GM12878 (cell line): ENCODE measurements around the gene ZYG11A.

Source experiments
- CHD2 ChIP-seq: IDR thresholded peaks from 2 replicates; pipeline ENCODE4 v1.6.1; 2011; ENCODE audit warnings: low read depth, low read length, improper control_type of control experiment, borderline replicate concordance
- EP300 ChIP-seq, 2 experiments: fragments of 150-350 bp in 1 of 2; IDR thresholded peaks; 2 replicates each; pipeline ENCODE4 v1.6.1; 2011 to 2012; ENCODE audit warnings: low read depth in 2 of 2, low read length in 2 of 2, borderline replicate concordance in 1 of 2, improper control_type of control experiment in 1 of 2, inconsistent platforms in 1 of 2; ENCODE audit not compliant: control insufficient read depth in 1 of 2
- ETV6 ChIP-seq, 2 experiments: fragments of 450-650 bp in 1 of 2; IDR thresholded peaks in 1 of 2; conservative IDR thresholded peaks in 1 of 2; 2 replicates each; pipeline ENCODE4 v1.6.1; 2014; ENCODE audit warnings: antibody characterized with exemption in 1 of 2, borderline replicate concordance in 1 of 2, low read depth in 1 of 2, mild to moderate bottlenecking in 1 of 2, moderate library complexity in 1 of 2
- EZH2 ChIP-seq: IDR thresholded peaks from 2 replicates; pipeline ENCODE4 v1.6.1; 2012; ENCODE audit warnings: low read depth, mild to moderate bottlenecking, control low read depth, inconsistent platforms, low read length, borderline replicate concordance; ENCODE audit not compliant: control insufficient read depth
- FOS ChIP-seq: IDR thresholded peaks from 3 replicates; pipeline ENCODE4 v1.6.1; 2011; ENCODE audit warnings: borderline replicate concordance; ENCODE audit not compliant: insufficient read length; ENCODE audit errors: extremely low read depth
- MTA3 ChIP-seq: IDR thresholded peaks from 2 replicates; pipeline ENCODE4 v1.6.1; 2012; ENCODE audit warnings: low read length, inconsistent platforms, borderline replicate concordance
- POLR2A ChIP-seq: IDR thresholded peaks from 2 replicates; pipeline ENCODE4 v1.6.1; 2011; ENCODE audit warnings: low read depth, mild to moderate bottlenecking, low read length
- POLR2AphosphoS5 ChIP-seq: IDR thresholded peaks from 2 replicates; pipeline ENCODE4 v1.6.1; 2011; ENCODE audit warnings: mild to moderate bottlenecking, low read length, inconsistent platforms
- ZNF384 ChIP-seq: IDR thresholded peaks from 2 replicates; pipeline ENCODE4 v1.6.1; 2012; ENCODE audit warnings: low read depth, mild to moderate bottlenecking, low read length, improper control_type of control experiment, borderline replicate concordance
- TF ChIP-seq, protein P1 (sequence below): fragments of 450-650 bp; IDR thresholded peaks from 2 replicates; pipeline ENCODE4 v1.6.1; 2017; ENCODE audit warnings: mild to moderate bottlenecking
- TF ChIP-seq, protein P2 (sequence below): fragments of 450-650 bp; IDR thresholded peaks from 2 replicates; pipeline ENCODE4 v1.6.1; 2014; ENCODE audit warnings: mild to moderate bottlenecking
- TF ChIP-seq, protein P3 (sequence below): fragments of 450-650 bp; IDR thresholded peaks from 2 replicates; pipeline ENCODE4 v1.6.1; 2017; ENCODE audit warnings: low read depth, mild to moderate bottlenecking, moderate library complexity
- TF ChIP-seq, protein P4 (sequence below), 3 experiments: IDR thresholded peaks in 2 of 3; conservative IDR thresholded peaks in 1 of 3; 2 replicates each; pipeline ENCODE4 v1.5.1; 2011; ENCODE audit warnings: low read depth in 3 of 3, low read length in 3 of 3, mild to moderate bottlenecking in 3 of 3, control low read depth in 2 of 3, moderate library complexity in 2 of 3, inconsistent platforms in 1 of 3, mixed read lengths in 1 of 3; ENCODE audit not compliant: control insufficient read depth in 2 of 3, insufficient read depth in 1 of 3; ENCODE audit errors: extremely low read depth in 1 of 3
- TF ChIP-seq, protein P5 (sequence below): fragments of 150-350 bp; IDR thresholded peaks from 2 replicates; pipeline ENCODE4 v1.6.1; 2016; ENCODE audit warnings: low read depth, low read length

DNA sequence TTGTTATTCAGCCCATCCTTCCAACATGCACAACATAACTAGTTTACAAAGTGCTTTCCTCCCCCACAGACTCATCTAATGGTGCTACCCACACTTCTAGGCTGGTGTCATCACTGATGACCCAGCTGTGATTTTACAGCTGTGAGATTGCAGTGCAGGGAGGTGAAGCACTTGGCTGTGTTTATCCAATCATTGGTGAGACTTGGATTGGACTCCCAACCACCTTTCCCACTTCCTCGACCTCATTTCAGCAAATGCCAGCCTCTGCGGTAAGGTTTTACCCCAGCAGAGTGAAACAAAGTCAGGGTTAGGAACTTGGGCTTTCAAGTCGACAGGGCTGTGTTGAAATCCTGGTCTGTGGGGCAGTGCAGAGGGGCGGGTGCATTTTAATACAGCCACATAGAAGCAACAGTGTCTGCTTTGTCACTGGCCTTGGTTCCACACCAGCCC is 56.9 kb downstream of the ZYG11A start:
- TF ChIP-seq, protein P1, sequence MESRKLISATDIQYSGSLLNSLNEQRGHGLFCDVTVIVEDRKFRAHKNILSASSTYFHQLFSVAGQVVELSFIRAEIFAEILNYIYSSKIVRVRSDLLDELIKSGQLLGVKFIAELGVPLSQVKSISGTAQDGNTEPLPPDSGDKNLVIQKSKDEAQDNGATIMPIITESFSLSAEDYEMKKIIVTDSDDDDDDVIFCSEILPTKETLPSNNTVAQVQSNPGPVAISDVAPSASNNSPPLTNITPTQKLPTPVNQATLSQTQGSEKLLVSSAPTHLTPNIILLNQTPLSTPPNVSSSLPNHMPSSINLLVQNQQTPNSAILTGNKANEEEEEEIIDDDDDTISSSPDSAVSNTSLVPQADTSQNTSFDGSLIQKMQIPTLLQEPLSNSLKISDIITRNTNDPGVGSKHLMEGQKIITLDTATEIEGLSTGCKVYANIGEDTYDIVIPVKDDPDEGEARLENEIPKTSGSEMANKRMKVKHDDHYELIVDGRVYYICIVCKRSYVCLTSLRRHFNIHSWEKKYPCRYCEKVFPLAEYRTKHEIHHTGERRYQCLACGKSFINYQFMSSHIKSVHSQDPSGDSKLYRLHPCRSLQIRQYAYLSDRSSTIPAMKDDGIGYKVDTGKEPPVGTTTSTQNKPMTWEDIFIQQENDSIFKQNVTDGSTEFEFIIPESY = no peak
- TF ChIP-seq POLR2A (no peak), CHD2 (no peak), MTA3 (no peak), ZNF384 (no peak), POLR2AphosphoS5 (no peak), FOS (no peak), EZH2 (no peak), EP300 (IDR thresholded peaks at IDR 0.05; ENCODE audit: borderline replicate concordance in 1 of 2, control insufficient read depth in 1 of 2, low read depth in 2 of 2, low read length in 2 of 2) (no peak), ETV6 (conservative IDR thresholded peaks at IDR 0.05 in 1 of 2, IDR thresholded peaks at IDR 0.05 in 1 of 2; ENCODE audit: borderline replicate concordance in 1 of 2, low read depth in 1 of 2) (no peak)
- TF ChIP-seq, protein P2, sequence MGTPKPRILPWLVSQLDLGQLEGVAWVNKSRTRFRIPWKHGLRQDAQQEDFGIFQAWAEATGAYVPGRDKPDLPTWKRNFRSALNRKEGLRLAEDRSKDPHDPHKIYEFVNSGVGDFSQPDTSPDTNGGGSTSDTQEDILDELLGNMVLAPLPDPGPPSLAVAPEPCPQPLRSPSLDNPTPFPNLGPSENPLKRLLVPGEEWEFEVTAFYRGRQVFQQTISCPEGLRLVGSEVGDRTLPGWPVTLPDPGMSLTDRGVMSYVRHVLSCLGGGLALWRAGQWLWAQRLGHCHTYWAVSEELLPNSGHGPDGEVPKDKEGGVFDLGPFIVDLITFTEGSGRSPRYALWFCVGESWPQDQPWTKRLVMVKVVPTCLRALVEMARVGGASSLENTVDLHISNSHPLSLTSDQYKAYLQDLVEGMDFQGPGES = no peak
- TF ChIP-seq, protein P3, sequence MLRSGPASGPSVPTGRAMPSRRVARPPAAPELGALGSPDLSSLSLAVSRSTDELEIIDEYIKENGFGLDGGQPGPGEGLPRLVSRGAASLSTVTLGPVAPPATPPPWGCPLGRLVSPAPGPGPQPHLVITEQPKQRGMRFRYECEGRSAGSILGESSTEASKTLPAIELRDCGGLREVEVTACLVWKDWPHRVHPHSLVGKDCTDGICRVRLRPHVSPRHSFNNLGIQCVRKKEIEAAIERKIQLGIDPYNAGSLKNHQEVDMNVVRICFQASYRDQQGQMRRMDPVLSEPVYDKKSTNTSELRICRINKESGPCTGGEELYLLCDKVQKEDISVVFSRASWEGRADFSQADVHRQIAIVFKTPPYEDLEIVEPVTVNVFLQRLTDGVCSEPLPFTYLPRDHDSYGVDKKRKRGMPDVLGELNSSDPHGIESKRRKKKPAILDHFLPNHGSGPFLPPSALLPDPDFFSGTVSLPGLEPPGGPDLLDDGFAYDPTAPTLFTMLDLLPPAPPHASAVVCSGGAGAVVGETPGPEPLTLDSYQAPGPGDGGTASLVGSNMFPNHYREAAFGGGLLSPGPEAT = no peak
- TF ChIP-seq, protein P4, sequence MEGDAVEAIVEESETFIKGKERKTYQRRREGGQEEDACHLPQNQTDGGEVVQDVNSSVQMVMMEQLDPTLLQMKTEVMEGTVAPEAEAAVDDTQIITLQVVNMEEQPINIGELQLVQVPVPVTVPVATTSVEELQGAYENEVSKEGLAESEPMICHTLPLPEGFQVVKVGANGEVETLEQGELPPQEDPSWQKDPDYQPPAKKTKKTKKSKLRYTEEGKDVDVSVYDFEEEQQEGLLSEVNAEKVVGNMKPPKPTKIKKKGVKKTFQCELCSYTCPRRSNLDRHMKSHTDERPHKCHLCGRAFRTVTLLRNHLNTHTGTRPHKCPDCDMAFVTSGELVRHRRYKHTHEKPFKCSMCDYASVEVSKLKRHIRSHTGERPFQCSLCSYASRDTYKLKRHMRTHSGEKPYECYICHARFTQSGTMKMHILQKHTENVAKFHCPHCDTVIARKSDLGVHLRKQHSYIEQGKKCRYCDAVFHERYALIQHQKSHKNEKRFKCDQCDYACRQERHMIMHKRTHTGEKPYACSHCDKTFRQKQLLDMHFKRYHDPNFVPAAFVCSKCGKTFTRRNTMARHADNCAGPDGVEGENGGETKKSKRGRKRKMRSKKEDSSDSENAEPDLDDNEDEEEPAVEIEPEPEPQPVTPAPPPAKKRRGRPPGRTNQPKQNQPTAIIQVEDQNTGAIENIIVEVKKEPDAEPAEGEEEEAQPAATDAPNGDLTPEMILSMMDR (IDR thresholded peaks at IDR 0.05 in 2 of 3, conservative IDR thresholded peaks at IDR 0.05 in 1 of 3; ENCODE audit: control insufficient read depth in 2 of 3, extremely low read depth in 1 of 3, insufficient read depth in 1 of 3, low read depth in 3 of 3, low read length in 3 of 3) = no peak
- TF ChIP-seq, protein P5, sequence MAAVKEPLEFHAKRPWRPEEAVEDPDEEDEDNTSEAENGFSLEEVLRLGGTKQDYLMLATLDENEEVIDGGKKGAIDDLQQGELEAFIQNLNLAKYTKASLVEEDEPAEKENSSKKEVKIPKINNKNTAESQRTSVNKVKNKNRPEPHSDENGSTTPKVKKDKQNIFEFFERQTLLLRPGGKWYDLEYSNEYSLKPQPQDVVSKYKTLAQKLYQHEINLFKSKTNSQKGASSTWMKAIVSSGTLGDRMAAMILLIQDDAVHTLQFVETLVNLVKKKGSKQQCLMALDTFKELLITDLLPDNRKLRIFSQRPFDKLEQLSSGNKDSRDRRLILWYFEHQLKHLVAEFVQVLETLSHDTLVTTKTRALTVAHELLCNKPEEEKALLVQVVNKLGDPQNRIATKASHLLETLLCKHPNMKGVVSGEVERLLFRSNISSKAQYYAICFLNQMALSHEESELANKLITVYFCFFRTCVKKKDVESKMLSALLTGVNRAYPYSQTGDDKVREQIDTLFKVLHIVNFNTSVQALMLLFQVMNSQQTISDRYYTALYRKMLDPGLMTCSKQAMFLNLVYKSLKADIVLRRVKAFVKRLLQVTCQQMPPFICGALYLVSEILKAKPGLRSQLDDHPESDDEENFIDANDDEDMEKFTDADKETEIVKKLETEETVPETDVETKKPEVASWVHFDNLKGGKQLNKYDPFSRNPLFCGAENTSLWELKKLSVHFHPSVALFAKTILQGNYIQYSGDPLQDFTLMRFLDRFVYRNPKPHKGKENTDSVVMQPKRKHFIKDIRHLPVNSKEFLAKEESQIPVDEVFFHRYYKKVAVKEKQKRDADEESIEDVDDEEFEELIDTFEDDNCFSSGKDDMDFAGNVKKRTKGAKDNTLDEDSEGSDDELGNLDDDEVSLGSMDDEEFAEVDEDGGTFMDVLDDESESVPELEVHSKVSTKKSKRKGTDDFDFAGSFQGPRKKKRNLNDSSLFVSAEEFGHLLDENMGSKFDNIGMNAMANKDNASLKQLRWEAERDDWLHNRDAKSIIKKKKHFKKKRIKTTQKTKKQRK = no peak
